Peyer's patch (tissue), 4 donors: ENCODE data around the gene CELSR1. TPM values are rescaled to one million over a fixed set of nuclear protein-coding genes. Genes with fewer than 3 reads are reported as not detected.
A peak's percentile ranks its signal among the peaks of the same experiment; 100 is the strongest.

Experiments used
- DNase-seq, 3 donors: peaks; one replicate each; pipeline ENCODE4 v3.0.0-alpha.2; 2017 to 2019
- H3K27ac ChIP-seq, 4 donors: fragments of 200-600 bp; sonication (generic); one replicate each; pipeline ENCODE4 v1.5.1; 2016 to 2019
- H3K27me3 ChIP-seq, 2 donors: fragments of 200-600 bp; sonication (generic); one replicate each; pipeline ENCODE4 v1.5.1; 2019
- H3K36me3 ChIP-seq, 3 donors: fragments of 200-600 bp; sonication (generic); one replicate each; pipeline ENCODE4 v1.5.1; 2016 to 2019
- H3K4me1 ChIP-seq, 4 donors: fragments of 200-600 bp; sonication (generic); one replicate each; pipeline ENCODE4 v1.5.1; 2016 to 2019
- H3K4me3 ChIP-seq, 4 donors: fragments of 200-600 bp; sonication (generic); 1 replicate in 3 of 4; 2 replicates in 1 of 4; pipeline ENCODE4 v1.5.1; 2016 to 2019; ENCODE audit warnings: mild to moderate bottlenecking in 1 of 4
- H3K9me3 ChIP-seq, 4 donors: fragments of 200-600 bp; sonication (generic); one replicate each; pipeline ENCODE4 v1.5.1; 2016 to 2019; ENCODE audit warnings: mild to moderate bottlenecking in 1 of 4
- CTCF ChIP-seq, 6 experiments: fragments of 450-650 bp in 4 of 6; fragments of 200-600 bp in 2 of 6; sonication (generic) in 1 of 6; IDR thresholded peaks; one replicate each; pipeline ENCODE4 v1.5.1; 2017 to 2019; ENCODE audit warnings: antibody characterized with exemption in 6 of 6, mild to moderate bottlenecking in 3 of 6, moderate library complexity in 1 of 6
- POLR2A ChIP-seq, 2 donors: fragments of 450-650 bp; IDR thresholded peaks; one replicate each; pipeline ENCODE4 v1.5.1; 2017; ENCODE audit warnings: antibody characterized with exemption in 2 of 2, mild to moderate bottlenecking in 2 of 2, moderate library complexity in 2 of 2
- total RNA-seq, 4 donors: library from RNA; depleted of rRNA; stranded (reverse); fragments of >200 nt; gene quantifications; one replicate each; pipeline ENCODE4 v1.1.0, GENCODE V29; 2016

CELSR1 gene
- total RNA-seq, 4 donors from 2014 or later = 1.1 to 22.3 (median 1.5) TPM

DNA sequence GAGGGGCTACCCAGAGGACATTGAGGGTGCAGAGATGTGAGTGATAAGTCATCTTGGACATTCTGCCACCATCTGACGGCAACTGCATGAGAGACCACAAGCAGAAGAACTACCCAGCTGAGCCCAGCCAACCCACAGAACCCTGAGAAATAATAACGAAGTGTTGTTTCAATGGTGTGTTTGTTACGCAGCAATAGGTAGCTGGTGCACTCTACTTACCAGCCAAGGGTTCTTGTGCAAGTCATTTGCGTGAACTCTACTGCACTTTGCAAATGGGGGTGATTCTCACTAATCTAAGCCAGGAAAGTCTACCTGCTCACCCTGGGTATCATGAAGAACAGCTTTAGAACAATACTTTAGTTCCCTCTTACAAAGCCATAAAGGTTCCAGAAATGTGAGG is 15.8 kb upstream of the CELSR1 start:
- Histone ChIP-seq H3K4me3 (no peak overlapping the region), H3K4me1 (peaks cover 0 to 11% (median 0%) of the 10 kb centered on the region in 4 donors), H3K27ac (no peak overlapping the region), H3K27me3 (no peaks in the 10 kb centered on the region), H3K9me3 (no peaks in the 10 kb centered on the region), H3K36me3 (no peaks in the 10 kb centered on the region)
- peak in 1 of 3 donors; percentile 6 for DNase-seq
- no peak for TF ChIP-seq POLR2A (IDR thresholded peaks at IDR 0.05)

- H3K27me3 ChIP-seq = no peaks in the 10 kb centered on the region
- H3K27ac ChIP-seq = no peak overlapping the region
- H3K36me3 ChIP-seq = no peaks in the 10 kb centered on the region
- peaks cover 0 to 19% (median 0%) of the 10 kb centered on the region in 4 donors for H3K4me1 ChIP-seq
- no peak for TF ChIP-seq POLR2A (IDR thresholded peaks at IDR 0.05)
- no peak for TF ChIP-seq CTCF (IDR thresholded peaks at IDR 0.05)
- DNase-seq = no peak
- no peaks in the 10 kb centered on the region for H3K9me3 ChIP-seq
- no peak overlapping the region for H3K4me3 ChIP-seq
Observed at GRCh38 chr22:46551996-46552395, 14.6 kb upstream of the CELSR1 start.

- no peak for DNase-seq
- H3K4me1 ChIP-seq = peaks cover 0 to 26% (median 0%) of the 10 kb centered on the region in 4 donors
- no peaks in the 10 kb centered on the region for H3K27me3 ChIP-seq
- no peaks in the 10 kb centered on the region for H3K36me3 ChIP-seq
- no peak for TF ChIP-seq CTCF (IDR thresholded peaks at IDR 0.05)
- TF ChIP-seq POLR2A (IDR thresholded peaks at IDR 0.05) = no peak
- H3K9me3 ChIP-seq = no peaks in the 10 kb centered on the region
- no peak overlapping the region for H3K27ac ChIP-seq
- no peak overlapping the region for H3K4me3 ChIP-seq
Observed at GRCh38 chr22:46551321-46551720, 13.9 kb upstream of the CELSR1 start.

DNA sequence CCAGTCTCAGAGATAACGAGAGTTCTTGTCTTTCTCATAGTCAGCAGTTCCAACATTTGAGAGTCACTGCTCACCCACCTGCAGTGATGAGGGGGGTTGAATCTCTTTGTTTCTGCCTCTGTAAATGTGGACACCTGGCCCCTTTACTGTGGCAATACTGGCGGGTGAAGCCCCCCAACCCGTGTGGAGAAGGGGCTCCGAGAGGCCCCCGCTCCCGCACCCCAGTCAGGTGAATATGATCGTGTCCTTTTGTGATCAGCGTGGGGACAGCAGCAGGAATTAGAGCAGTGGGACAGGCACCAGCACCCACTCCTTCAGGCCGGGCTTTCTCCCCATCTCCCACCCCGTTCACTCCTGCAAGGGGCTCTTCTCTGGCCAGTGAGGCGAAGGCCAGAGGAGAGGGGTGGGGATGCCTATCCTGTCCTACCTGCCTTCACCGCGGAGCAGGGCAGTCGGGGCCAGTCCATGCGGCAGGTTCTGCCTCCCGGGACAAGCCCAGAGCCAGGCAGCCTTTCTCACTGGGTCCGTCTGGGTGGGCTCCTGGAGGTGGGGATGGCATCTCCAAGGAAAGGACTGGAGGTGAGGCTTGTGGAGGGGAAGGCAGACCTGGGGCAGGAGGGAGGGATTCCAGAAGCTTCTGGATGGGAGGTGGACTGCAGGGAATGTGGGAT is 12.7 kb upstream of the CELSR1 start:
- no peaks in the 10 kb centered on the region for H3K36me3 ChIP-seq
- peaks cover 0 to 26% (median 0%) of the 10 kb centered on the region in 4 donors for H3K4me1 ChIP-seq
- DNase-seq = peak in 1 of 3 donors; percentile 26
- no peak overlapping the region for H3K27ac ChIP-seq
- no peaks in the 10 kb centered on the region for H3K27me3 ChIP-seq
- no peak overlapping the region for H3K4me3 ChIP-seq
- TF ChIP-seq POLR2A (IDR thresholded peaks at IDR 0.05) (no peak), CTCF (IDR thresholded peaks at IDR 0.05) (no peak)
- H3K9me3 ChIP-seq = no peaks in the 10 kb centered on the region

- H3K36me3 ChIP-seq = no peaks in the 10 kb centered on the region
- TF ChIP-seq POLR2A (IDR thresholded peaks at IDR 0.05) = no peak
- no peak for TF ChIP-seq CTCF (IDR thresholded peaks at IDR 0.05)
- DNase-seq = no peak
- H3K4me3 ChIP-seq = no peak overlapping the region
- no peaks in the 10 kb centered on the region for H3K27me3 ChIP-seq
- H3K9me3 ChIP-seq = no peaks in the 10 kb centered on the region
- no peak overlapping the region for H3K27ac ChIP-seq
- peaks cover 0 to 26% (median 0%) of the 10 kb centered on the region in 4 donors for H3K4me1 ChIP-seq
Observed at GRCh38 chr22:46549563-46549840, 12.1 kb upstream of the CELSR1 start.

DNA sequence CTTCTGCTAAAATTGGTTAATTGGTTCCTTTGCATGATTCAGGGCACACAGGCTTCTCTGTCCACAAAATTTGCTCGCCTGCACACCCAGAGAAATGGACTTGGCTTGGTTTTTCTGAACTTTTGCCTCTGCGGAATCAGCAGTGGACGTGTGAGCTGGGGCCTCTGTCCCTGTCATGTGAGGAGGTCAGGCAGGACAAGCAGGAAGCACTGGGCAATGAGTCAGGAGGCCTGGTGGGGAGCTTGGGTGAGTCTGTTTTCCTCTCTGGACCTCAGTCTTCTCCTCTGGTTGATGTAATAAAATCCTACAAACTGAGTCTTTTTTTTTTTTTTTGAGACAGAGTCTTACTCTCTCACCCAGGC is 10.4 kb upstream of the CELSR1 start:
- H3K27ac ChIP-seq = peak overlapping the region in 3 of 4 donors; percentile 55 to 64 (median 55)
- H3K36me3 ChIP-seq = no peaks in the 10 kb centered on the region
- DNase-seq = peak in 1 of 3 donors; percentile 71
- H3K9me3 ChIP-seq = no peaks in the 10 kb centered on the region
- H3K27me3 ChIP-seq = no peaks in the 10 kb centered on the region
- peaks cover 0 to 26% (median 0%) of the 10 kb centered on the region in 4 donors for H3K4me1 ChIP-seq
- TF ChIP-seq POLR2A (IDR thresholded peaks at IDR 0.05) = no peak
- no peak for TF ChIP-seq CTCF (IDR thresholded peaks at IDR 0.05)
- no peak overlapping the region for H3K4me3 ChIP-seq
